Prostate gland (tissue), 2 donors: ENCODE results near the gene VWA8.

Source experiments
- POLR2AphosphoS5 ChIP-seq: sonication (generic); formaldehyde crosslinking; IDR thresholded peaks from one replicate; pipeline ENCODE4 v1.6.1; 2017; ENCODE audit warnings: antibody characterized with exemption
- TF ChIP-seq, protein P1 (sequence below), 4 experiments: fragments of 200-600 bp in 2 of 4; fragments of 450-650 bp in 2 of 4; sonication (generic) in 2 of 4; IDR thresholded peaks; 1 replicate in 3 of 4; 2 replicates in 1 of 4; pipeline ENCODE4 v1.5.1; 2016 to 2019; ENCODE audit warnings: antibody characterized with exemption in 4 of 4, mild to moderate bottlenecking in 2 of 4, moderate library complexity in 2 of 4

DNA sequence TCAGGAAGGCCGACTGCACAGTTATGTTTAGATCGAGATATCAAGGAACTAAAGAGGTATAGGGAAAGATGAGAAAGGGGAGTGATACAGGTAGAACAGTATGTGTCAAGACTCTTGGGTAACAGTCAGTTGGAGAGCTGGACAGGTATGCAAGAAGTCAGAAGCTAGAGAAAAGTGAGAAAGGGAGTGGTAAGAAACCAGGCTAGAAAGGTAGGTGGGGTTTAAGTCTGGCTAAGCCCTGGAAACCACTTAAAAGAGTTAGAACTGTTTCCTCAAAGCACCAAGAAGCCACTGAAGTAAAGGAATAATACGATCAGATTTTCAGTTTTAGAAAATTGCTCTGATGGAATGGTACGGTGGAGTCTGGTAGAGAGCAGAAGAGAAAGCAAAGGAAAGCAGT, 196.4 kb downstream of the VWA8 start:
- TF ChIP-seq POLR2AphosphoS5, result no peak
- TF ChIP-seq, protein P1, sequence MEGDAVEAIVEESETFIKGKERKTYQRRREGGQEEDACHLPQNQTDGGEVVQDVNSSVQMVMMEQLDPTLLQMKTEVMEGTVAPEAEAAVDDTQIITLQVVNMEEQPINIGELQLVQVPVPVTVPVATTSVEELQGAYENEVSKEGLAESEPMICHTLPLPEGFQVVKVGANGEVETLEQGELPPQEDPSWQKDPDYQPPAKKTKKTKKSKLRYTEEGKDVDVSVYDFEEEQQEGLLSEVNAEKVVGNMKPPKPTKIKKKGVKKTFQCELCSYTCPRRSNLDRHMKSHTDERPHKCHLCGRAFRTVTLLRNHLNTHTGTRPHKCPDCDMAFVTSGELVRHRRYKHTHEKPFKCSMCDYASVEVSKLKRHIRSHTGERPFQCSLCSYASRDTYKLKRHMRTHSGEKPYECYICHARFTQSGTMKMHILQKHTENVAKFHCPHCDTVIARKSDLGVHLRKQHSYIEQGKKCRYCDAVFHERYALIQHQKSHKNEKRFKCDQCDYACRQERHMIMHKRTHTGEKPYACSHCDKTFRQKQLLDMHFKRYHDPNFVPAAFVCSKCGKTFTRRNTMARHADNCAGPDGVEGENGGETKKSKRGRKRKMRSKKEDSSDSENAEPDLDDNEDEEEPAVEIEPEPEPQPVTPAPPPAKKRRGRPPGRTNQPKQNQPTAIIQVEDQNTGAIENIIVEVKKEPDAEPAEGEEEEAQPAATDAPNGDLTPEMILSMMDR (IDR thresholded peaks at IDR 0.05), result no peak
